GOT3 (cell line): ENCODE measurements around the gene HLA-DRA.

Experiments used
- DNase-seq: peaks from one replicate; lab custom pipeline; 2025; ENCODE audit warnings: mixed read lengths; lab: John Stamatoyannopoulos, UW

Gene HLA-DRA

DNA sequence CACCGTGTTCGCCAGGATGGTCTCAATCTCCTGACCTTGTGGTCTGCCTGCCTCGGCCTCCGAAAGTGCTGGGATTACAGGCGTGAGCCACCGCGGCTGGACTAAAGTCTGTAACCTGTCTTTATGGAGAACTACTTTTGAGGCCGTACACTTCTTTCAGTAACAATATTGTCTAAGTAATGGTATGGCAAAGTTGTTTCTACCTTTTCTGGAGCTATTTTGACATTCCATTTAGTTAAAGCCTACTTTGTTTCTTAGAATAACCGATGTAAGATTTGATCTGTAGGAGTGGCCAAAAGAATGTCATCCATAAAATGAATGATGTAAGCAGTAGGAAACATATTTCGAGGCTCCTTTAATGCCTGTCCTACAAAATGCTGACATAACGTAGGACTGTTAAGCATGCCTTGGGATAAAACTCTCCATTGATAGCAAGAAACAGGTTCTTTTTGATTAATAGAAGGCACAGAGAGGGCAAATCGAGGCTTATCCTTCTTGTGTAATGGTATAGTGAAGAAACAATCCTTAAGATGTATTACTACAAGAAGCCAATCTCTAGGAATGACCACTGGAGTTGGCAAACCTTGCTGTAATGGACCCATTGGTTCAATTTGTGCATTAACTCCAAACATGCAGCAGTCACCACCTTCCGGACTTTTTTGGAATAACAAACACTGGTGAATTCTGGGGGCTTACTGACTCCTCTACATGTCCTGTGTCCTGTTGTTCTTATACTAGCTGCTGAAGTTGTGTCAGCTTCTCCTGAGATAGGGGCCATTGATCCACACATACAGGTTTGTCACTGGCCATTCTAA, 35.9 kb downstream of the HLA-DRA start:
- no peak for DNase-seq

DNA sequence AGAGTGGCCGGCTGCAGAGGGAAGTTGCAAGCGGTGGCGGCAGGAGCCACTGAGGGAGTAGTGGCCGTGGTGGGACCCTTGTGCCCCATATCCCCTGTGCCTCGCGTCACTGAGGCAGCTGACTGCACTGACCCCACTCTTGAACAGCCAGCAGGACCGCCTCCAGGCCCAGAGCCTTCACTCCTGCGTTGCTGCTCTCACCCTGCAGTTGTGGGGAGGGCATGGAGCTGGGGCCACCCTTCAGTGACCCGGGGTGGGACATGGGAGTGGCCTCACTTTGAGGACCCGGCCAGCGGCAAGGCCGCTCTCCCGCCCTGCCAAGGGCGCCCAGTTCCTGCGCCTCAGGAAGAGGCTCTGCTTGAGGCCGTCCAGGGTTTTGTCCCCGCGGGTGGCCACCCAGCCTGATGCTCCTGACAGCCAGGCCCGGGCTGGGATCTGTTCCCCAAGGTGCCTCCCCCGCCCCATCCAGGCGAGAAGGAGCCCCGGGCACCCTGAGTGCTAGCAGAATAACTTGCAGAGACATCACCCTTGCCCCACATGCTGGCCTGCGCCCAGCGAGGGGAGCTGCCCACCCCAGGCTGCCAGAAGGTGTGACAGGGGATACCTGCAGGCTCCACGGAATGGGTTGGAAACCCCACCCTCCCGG, 44.4 kb downstream of the HLA-DRA start:
- DNase-seq: no peak

DNA sequence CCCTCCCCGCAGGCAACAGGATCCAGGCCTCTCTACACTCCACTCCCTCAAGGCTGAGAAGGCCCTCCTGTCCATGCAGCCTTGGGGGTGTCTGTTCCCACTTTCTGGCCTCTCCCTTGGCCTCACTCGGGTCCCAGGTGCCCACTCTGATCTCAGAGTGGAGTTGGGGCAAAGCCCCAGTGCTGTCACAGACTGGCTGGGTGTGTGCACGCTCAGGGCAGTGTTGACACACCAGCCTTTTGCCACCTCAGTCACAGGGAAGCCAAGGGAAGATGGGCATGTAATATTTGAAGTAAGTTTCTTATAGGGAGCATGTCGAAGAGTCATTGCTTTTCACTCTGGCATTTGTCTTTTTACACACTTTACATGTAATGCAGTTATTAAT, 44.9 kb downstream of the HLA-DRA start:
- no peak for DNase-seq

DNA sequence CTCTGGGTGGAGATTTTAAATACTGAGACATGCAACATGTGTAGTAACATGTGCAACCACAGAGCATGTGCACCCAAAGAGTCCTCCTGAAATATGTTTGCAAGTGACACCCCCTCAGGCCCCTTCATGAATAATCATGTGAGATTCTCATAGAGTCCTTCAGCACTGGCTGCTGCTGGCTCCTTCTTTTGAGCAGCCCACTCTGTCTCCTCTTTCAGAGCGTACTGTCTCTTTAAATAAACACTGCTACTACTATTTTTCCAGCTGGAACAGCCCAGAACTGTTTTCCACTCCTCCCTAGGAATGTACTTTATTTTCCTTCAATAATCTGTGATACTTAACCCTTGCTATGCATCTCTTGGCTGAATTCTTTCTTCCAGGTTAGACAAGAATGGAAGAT, 48.4 kb downstream of the HLA-DRA start:
- no peak for DNase-seq

DNA sequence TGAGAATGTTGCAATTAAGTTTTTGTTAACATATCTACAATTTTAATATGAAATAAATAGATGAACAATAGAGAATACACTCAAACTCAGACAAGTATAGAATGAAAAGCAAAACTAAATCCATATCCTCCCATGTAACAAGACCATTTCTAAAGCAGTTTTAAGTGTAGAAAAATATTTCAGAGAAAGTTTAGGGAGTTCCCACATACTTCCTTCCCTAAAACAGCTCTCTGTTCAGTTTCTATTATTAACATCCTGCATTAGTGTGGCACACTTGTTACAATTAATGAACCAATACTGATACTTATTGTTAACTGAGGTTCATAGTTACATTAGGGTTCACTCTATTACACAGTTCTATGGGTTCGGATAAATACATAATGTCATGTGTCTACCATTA, 52.0 kb downstream of the HLA-DRA start:
- DNase-seq: no peak

DNA sequence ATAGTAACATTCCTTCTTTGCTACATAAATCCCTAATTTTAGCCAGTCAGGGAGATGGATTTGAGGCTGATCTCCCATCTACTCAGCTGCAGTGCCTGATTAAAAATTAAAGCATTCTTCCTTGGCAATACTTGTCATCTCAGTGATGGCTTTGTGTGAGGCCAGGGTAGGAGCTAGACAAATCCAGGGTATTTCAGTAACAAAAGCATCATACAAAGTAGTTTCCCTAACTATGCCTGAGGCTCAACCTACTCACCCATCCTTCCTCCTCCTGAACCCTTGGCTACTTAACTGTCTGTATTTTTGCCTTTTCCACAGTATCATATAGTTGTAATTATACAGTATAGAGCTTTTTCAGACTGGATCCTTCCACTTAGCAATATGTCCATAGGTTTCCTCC, 52.7 kb downstream of the HLA-DRA start:
- DNase-seq: no peak
